Stimulated activated CD4-positive, alpha-beta T cell treated with anti-CD3 and anti-CD28 coated beads, Interleukin-15, amount 100 ng/mL, for 1 hour (primary cell): Measurements from ENCODE around the gene PAQR4.

Source experiments
- DNase-seq, 2 donors: peaks; one replicate each; pipeline ENCODE4 v3.0.0-alpha.2; 2020; ENCODE audit warnings: low read depth in 1 of 2, low spot score in 1 of 2

PAQR4 gene

DNA sequence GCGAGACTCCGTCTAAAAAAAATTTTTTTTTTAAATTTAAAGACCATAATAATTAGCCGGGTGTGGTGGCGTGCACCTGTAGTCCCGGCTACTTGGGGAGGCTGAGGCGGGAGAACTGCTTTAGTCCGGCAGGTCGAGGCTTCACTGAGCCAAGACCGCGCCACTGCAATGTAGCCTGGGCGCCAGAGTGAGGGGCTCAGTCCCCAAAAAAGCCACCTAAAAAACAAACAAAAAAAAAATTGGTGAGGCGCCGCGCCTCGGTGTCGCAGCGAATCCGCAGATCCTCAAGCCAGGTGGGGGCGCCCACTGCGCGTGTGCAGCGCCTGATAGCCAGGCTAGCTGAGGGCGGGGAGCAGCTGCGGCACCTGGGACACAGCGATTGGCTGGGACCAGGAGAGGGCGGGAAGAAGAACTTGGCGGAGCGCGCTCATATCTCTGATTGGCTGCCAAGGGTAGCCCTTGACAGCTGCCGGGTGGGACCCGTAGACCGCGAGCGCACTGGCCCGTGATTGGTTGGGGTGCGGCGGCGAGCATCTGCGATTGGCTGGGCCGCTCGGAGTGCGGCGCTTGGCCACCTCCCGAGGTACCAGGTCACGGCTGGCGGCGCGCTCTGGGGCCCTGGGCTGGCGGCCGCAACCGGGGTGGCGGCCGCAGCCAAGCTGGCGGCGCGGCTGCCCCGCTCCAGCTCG lies 34.6 kb downstream of the PAQR4 start:
- DNase-seq = peak; percentile 90 to 93

DNA sequence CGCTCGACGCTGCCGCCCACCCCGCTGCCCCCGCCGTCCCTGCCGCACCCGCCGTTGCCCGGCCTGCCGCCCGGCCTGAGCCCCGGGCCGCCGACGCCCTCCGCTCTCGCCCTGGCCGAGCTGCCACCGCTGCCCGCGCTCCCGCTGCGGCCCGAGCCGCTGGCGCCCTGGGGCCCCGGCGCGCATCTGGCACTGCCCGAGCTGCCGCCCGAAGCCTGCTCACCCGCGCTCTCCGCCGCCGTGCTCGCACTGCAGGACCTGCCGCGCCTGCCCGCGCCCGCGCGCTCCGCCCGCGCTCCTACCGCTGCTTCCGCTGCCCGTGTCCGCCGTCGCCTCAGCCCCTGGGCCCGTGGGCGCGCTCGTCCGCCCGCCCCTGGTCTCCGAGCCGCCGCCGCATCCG lies 35.2 kb downstream of the PAQR4 start:
- DNase-seq = no peak

DNA sequence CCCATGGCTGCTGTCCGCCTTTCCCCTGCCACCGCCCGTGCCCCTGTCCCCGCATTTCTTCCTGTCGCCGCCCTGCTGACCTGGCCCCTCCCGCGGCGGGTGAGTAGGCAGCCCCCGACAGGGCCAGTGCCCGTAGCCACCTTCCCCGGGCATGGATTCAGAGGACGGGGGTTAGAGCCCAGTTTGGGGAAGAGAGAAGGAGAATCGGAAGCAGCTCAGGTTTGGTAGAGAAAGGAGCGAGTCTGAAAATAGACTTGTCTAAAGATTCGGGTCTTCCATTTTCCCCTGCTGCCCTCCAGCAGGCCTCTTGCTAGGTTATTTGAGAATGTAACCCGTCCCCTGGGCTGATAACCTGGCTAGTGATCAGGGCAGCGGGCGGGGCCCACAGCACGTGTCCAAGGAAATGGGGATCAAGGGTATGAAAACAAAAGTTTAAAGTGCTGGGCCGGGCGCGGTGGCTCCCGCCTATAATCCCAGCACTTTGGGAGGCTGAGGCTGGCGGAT lies 35.7 kb downstream of the PAQR4 start:
- no peak for DNase-seq

DNA sequence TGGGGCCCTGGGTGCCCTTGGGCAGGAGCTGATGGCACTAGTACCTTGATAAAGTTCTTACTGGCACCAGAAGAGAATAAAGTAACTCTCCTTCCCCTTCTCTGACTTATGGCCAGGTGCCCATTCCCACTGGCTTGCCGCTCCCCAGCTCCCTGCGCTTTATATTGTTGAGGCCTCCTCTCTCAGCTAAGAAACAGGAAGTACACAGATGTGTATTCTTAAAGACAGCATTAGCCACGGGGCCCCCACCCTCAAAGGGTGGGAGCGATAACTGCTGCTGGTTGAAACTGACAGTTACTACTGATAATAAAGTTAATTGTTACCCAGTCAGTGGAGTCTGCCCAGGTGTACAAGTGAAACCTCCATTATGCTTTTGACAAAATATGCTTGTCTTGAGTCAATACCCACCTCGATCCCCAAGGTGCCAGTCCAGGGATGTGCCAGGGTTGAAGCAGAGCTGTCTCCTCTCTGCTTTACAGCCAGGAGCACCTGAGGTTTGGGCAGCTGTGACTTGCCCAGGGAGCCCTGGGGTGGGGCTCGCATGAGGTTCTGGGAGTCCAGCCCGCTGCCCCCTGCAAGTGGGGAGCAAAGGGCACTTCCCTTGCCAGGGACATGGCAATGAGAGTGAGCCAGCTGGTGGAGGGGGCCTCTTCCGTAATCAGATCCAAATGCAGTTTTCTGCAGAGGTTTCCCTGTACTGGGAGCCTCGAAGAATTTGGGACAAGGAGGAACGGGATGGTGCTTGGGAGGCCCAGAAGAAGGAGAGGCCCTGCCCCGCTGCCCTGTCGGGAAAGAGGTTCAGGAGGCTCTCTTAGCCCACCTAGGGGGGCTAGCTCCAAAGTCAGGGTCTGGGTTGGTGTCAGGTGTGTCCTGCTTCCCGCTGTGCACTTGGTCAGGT lies 38.2 kb downstream of the PAQR4 start:
- DNase-seq = no peak

- DNase-seq = no peak
Observed at GRCh38 chr16:3007957-3008689, 39.0 kb downstream of the PAQR4 start.

DNA sequence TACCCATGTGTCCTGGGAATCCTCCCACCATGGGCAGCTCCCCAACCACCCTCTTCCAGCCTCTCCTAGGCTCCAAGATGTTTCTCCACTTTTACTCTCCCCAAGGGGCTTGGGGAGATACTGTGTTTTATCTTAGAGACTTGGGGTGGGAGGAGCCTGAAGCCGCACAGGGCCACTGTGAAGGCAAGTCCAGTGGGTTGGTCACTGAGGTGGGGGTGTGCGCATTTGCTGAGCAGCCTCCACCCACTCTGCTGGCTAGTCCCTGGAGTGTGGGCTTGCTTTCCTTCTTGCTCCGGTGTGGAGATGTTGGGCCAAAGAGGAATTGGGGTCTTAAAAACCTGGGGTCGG lies 39.5 kb downstream of the PAQR4 start:
- no peak for DNase-seq

DNA sequence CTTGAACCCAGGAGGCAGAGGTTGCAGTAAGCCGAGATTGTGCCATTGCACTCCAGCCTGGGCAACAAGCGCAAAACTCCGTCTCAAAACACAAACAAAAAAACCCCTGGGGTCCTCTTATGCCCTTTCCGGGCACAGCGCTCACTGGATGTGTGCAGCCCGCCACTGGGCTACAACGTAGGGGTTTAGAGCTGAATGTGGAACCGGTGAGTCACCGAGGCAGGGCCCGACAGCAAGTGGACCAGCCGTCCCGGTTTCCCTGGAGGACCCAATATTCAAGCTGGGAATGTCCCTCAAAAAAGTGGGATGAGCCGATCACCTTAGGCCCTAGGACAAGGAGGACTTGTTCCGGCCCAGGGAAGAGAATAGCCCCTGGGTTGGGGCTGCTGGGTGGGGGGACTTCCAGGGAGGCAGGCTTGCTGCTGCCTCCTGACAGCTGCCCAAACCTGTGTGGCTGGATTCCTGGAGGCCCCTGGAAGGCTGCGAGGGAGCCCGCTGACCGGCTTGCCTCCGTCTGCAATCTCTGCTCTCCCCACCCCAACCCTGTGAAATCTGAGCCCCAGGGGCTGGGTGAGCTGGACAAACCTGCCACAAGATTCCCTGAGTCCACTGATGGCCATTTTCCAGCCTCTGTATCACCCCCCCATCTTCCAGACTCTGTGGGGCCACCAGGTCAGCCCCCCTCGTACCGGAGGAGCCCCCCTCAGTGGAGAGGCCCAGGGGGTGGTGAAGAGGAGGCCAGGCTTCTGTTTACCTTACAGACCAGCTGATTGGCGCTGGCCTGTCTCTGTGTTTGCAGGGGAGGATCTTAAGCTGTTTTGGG lies 40.6 kb downstream of the PAQR4 start:
- no peak for DNase-seq

DNA sequence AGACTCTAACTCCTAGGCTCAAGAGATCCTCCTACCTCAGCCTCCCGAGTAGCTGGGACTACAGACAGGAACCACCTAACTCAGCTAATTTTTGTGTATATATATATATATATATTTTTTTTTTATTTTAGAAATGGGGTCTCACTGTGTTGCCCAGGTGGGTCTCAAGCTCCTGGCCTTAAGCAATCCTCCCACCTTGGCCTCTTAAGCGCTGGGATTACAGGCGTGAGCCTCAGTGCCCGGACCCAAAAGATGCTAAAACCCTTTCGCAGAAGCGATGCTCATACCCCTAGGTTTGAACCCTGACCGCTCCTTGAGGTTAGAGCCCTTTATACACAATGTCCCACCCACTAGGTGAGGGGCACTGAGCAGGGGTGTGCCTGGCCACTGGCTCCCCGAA lies 41.4 kb downstream of the PAQR4 start:
- DNase-seq = no peak

DNA sequence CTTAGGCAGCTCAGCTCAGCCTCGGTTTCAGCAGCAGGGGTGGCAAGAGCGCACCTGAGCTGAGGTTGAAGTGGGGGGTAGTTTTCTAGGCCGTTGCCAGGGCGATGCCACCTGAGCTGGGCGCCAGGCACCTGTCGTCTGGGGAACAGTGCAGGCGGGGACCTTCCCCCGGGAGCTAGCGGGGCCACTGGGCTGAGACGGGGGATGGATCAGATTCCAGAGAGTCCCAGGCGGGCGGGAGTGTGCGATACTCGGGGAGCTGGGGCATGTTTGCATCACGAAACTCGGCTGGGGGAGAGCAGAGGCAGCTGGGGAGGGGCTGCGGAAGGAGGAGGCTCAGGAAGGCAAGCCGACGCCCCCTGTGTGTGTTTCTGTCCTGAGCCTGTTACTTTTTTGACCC lies 43.1 kb downstream of the PAQR4 start:
- DNase-seq = no peak

DNA sequence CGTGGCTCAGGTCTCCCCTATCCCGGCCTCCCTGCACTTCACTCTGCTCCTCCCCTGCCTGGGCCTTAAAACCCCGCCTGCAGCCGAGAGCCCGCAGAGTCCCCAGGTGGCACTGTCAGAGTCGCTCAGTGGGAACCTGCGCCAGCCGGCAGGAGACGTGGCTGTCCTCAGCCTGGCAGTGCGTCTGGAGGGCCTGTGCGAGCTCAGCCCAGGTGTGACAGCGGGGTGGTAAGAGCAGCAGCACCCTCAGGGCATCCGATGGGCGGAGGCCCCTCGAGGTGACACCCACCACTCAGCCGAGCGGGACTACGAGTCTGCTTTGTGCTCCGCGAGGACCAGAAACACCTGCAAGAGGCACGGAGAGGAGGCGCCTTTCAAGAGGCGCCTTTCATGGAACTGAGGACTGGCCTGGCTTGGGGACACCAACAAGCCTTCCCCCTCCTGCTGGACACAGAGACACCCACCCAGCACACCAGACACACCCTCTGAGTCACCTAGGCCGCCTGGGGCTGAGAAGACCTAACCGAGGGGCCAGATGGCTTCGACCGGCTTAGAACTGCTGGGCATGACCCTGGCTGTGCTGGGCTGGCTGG lies 43.8 kb downstream of the PAQR4 start, which contains the start of gene CLDN9:
CLDN9 (plus strand) TSS at position 96 of the 593 bp plus-strand sequence; CDS start at position 536, 440 bp downstream.
- no peak for DNase-seq

- DNase-seq = no peak
Observed at GRCh38 chr16:3013491-3013951, 44.4 kb downstream of the PAQR4 start.

DNA sequence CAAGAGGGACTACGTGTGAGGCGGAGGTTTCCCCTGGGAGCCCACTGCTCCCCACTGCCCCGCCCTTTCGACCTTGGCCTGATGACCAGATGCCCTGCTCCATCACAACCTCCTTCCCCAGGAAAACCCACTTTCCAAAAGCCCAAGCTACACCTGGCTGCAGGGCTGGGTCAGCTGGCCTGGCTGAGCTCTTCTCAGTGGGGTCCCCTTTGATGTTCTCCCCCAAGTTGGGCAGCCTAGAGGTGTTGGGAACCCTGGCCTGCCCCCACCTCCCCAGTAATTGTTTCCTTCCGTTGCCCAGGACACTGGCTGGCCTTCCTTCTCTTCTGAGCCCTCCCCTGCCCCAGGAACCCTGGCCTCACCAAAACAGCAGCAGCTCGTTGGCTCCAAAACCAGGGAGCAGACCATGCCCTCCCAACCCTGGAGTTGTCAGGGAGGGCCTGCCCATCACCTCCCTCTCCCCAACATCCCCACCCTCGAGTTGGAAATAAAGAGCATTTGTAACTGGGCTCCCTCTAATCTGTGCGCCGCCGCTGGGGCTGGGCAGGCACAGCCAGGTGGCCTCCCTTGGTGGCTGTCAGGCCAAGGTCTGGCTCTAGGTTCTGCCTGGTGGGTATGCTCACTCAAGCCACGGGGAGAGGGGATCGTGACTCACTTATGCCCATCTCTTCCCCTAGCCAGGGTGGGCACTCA lies 45.0 kb downstream of the PAQR4 start:
- no peak for DNase-seq

DNA sequence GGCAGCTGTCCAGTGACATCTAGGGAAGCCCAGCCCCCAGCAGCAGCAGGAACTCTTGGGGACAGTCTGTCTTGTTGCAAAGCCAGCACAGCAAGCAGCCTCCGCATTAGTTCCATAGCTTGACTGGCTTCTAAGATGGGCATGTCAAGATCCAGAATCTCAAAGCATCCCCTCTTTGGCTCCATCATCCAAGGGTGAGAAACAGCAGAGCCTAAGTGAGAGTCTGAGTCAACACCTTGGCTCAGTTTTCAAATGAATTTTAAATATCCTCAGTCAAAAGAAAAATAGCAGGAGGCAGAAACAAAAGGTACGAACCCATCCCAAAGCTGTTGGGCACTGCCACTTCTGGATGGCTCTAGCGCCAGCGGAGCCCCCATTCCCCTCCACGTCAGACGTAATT lies 45.8 kb downstream of the PAQR4 start:
- no peak for DNase-seq

- DNase-seq = no peak
Observed at GRCh38 chr16:3015865-3016521, 46.8 kb downstream of the PAQR4 start.

DNA sequence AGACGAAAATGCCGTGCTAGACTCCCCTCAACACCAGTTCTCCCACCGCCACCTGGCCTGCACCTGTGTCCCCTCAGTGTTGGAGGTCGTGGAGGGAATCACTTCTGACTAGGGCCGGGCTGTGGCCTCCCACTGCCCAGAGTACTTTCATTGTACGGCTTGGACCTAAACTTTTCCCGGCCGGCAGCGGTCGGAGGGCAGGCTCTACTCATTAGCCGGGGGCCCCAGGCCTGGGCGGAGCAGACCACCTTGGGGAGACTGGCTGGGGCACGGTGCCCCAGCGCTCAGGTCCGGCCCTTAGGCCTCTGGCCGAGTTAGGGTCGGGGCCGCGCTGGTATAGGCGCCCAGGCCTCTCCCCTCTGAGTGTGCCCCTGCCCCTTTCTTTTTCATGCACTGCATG lies 48.2 kb downstream of the PAQR4 start:
- no peak for DNase-seq

DNA sequence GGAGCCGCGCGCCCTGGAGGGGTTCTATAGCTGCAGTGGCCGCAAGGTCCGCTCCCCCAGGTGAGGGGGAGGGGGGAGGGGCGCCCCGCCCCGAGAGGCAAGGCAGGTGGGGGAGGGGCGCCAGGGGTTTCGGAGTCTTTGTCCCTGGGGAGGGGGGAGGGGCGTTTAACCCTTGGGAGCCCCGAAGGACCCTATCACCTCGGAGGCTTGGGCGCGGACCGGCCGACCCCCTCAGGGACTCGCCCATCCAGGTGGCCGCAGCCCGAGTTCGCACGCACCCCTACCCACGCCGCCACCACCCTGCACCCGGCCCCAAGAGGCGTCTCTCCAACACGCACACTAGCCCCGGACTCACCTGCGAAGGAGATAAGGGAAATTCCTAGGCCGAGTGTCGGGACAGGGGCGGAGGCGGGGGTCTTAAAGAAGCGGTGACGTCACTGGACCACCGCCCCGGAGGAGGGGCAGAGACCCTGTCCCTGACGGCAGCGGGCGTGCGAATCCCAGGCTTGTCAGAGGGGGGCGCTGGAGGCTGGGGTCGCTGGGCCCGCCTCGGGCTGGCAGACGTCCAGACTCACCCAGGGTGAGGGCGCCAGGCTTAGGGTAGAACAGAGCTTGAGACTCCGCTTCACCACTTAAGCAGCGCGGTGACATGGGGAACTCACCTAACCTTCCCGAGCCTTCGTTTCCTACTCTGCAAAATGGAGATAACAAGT lies 48.8 kb downstream of the PAQR4 start, which contains the start of gene CLDN6:
CLDN6 (minus strand) TSS at position 390 of the 713 bp plus-strand sequence. CDS start 2,162 bp downstream, outside the sequence.
- no peak for DNase-seq

- DNase-seq = no peak
Observed at GRCh38 chr16:3019594-3020246, 50.6 kb downstream of the PAQR4 start.

- peak; percentile 36 to 50 for DNase-seq
Observed at GRCh38 chr16:3020247-3020603, 51.1 kb downstream of the PAQR4 start, which contains the start of gene TNFRSF12A. TSS of gene TNFRSF12A (plus strand) at chr16:3020368. CDS start at chr16:3020398, 30 bp downstream.
